Aorta (tissue), 5 donors: ENCODE measurements around the gene P4HA2. TPM values are rescaled to one million over a fixed set of nuclear protein-coding genes. Genes with fewer than 3 reads are reported as not detected.
"Not testable (repeated sequence)": the region's sequence is repeated elsewhere in the genome, so short reads cannot be mapped to it uniquely, and the experiment has no call there.

Experiments
- ATAC-seq: fragments of 200-7000 bp; cut with Tn5 transposase; one replicate; pipeline ENCODE4 v1.9.1; 2022; ENCODE audit warnings: moderate library complexity; ENCODE audit not compliant: low FRiP score
- DNase-seq, 2 donors: peaks; one replicate each; pipeline ENCODE4 v3.0.0-alpha.2; 2020
- H3K27ac ChIP-seq, 2 donors: one replicate each; pipeline ENCODE4 v1.5.1; 2013; ENCODE audit warnings: low read length in 2 of 2, mild to moderate bottlenecking in 2 of 2, moderate library complexity in 2 of 2, control low read depth in 1 of 2, inconsistent platforms in 1 of 2, low read depth in 1 of 2
- H3K27me3 ChIP-seq, 2 donors: one replicate each; pipeline ENCODE4 v1.6.1; 2013; ENCODE audit warnings: control low read depth in 1 of 2, low read length in 1 of 2, mild to moderate bottlenecking in 1 of 2, moderate library complexity in 1 of 2; ENCODE audit not compliant: insufficient read depth in 2 of 2, control insufficient read depth in 1 of 2
- H3K36me3 ChIP-seq, 2 donors: one replicate each; pipeline ENCODE4 v1.6.1; 2013; ENCODE audit warnings: control low read depth in 1 of 2, low read length in 1 of 2, mild to moderate bottlenecking in 1 of 2; ENCODE audit not compliant: insufficient read depth in 2 of 2, control insufficient read depth in 1 of 2
- H3K4me1 ChIP-seq, 2 donors: one replicate each; pipeline ENCODE4 v1.6.1; 2013; ENCODE audit warnings: low read length in 2 of 2, control low read depth in 1 of 2, mild to moderate bottlenecking in 1 of 2, moderate library complexity in 1 of 2; ENCODE audit not compliant: insufficient read depth in 2 of 2, control insufficient read depth in 1 of 2
- H3K4me3 ChIP-seq, 2 donors: one replicate each; pipeline ENCODE4 v1.5.1; 2013; ENCODE audit warnings: low read length in 2 of 2, control low read depth in 1 of 2, mild to moderate bottlenecking in 1 of 2
- H3K9me3 ChIP-seq: one replicate; pipeline ENCODE4 v1.6.1; 2013; ENCODE audit warnings: mild to moderate bottlenecking, low read length; ENCODE audit not compliant: control insufficient read depth
- WGBS, 2 donors: extraction: QIAGEN DNeasy Blood & Tissue Kit; methylation state at CpG; one replicate each; pipeline ENCODE4 v1.1.7; 2013; 5-methylcytosine and 5-hydroxymethylcytosine counted together
- intact Hi-C, 2 donors: fragments of 100-400 bp; cut with DNase I; formaldehyde crosslinking; loops; one replicate each; pipeline versions ENCODE4 v1.14.2 to v1.15.0; 2022
- polyA plus RNA-seq, 2 donors: library from polyadenylated mRNA; stranded (reverse); fragments of 200-250 nt; gene quantifications; one replicate each; pipeline ENCODE4 v1.2.3, GENCODE V29; 2013
- total RNA-seq, 2 donors: library from RNA; stranded (reverse); fragmentation: NEBNext Ultra II Directional; extraction: Animal tissue kit (Norgen Biotek cat#: 25700); gene quantifications; one replicate each; pipeline ENCODE4 v1.2.1, GENCODE V29; 2021
- donor health status: healthy with polysubstance abuse.
- donor health status: Bipolar disorder and iron deficiency.
- donor health status: DM: no; HTN: no; CAD: no.
- donor health status: DM: no; HTN: no; CAD: no.
- donor health status: DM: yes; HTN: yes; CAD: no.

P4HA2 gene
- total and polyA plus RNA-seq, 4 donors, result 19.2 to 68.1 (median 34.6) TPM

DNA sequence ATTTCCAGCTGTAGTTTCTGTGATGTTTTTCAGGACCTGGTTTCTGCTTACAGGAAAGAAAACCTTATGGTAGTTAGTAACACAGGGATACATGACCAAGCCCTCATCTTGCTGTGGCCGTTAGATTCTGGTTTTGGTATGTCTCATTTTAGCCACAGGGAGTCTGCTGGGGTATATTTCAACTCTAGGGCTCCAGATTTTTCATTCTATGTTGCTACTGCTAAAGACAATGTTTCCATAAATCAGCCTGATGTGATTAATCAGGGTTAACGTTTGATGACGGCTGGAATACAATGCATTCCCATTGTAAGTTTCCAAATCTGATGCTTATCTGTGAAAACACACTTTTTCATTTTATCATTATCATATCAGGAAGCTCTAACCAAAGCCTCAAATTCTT, 48.2 kb downstream of the P4HA2 start:
- Histone ChIP-seq H3K27me3 (no peaks in the 10 kb centered on the region), H3K4me3 (no peak overlapping the region), H3K4me1 (no peaks in the 10 kb centered on the region), H3K36me3 (no peaks in the 10 kb centered on the region), H3K27ac (no peak overlapping the region), H3K9me3 (no peaks in the 10 kb centered on the region)
- WGBS, 2 donors, result 37 to 41% methylated on average over 3 of the region's 3 CpGs
- no peak for ATAC-seq
- no peak for DNase-seq
- intact Hi-C loops, result no loop called here

DNA sequence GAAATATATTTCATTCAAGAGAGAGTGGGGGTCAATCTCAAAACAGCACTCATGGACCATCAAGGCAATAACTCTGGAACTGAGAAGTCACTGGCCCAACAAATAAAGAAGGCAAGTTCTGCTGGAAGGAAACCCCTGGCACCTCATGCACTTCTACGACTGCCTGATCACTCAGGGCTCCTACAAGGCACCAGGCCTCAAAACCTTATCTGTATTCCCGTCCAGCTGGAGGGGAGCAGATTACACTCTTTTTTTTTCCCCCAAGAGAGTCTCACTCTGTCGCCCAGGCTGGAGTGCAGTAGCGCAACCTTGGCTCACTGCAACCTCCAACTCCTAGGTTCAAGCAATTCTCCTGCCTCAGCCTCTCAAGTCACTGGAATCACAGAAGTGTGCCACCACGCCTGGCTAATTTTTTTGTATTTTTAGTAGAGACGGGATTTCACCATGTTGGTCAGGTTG, 49.9 kb downstream of the P4HA2 start:
- Histone ChIP-seq H3K27ac (no peak overlapping the region), H3K27me3 (no peaks in the 10 kb centered on the region), H3K36me3 (no peaks in the 10 kb centered on the region), H3K4me3 (no peak overlapping the region), H3K9me3 (no peaks in the 10 kb centered on the region), H3K4me1 (no peaks in the 10 kb centered on the region)
- DNase-seq (no peak), ATAC-seq (no peak)
- intact Hi-C loops, result no loop called here
- 75 to 85% methylated on average over 6 of the region's 6 CpGs for WGBS, 2 donors

DNA sequence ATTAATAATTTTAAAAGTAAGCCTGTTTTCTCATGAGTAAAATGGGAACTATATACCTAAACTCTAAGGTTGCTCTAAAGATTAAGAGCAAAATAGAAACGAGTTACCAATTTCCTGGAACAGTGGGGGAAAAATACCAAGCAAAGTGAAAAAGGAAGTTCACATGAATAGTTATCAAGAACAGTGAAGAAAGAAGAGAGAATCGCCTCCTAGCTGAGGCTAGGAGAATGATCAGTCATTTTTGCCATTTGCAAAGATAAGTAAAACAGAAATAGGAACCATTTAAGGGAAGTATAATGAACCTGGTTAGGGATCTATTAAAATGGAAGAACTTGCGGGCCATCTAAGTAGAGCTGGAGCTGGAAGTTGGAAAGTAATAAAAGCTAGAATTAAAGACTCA, 50.7 kb downstream of the P4HA2 start:
- Histone ChIP-seq H3K9me3 (no peaks in the 10 kb centered on the region), H3K4me3 (no peak overlapping the region), H3K36me3 (no peaks in the 10 kb centered on the region), H3K4me1 (no peaks in the 10 kb centered on the region), H3K27me3 (no peaks in the 10 kb centered on the region), H3K27ac (no peak overlapping the region)
- intact Hi-C loops, result no loop called here
- DNase-seq (no peak), ATAC-seq (no peak)
- WGBS, 2 donors, result 75% methylated on average over 3 of the region's 3 CpGs

DNA sequence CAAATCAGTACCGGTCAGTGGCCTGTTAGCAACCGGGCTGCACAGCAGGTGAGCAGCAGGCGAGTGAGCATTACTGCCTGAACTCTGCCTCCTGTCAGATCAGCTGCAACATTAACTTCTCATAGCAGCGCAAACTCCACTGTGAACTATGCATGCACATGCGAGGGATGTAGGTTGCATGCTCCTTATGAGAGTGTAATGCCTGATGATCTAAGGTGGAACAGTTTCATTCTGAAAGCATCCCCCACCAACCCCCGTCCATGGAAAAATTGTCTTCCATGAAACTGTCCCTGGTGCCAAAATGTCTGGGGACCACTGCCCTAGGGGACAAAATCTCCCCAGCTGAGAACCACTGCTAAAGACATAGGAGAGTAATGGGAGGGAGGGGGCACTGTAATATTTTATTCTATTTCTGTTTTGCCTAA, 51.1 kb downstream of the P4HA2 start:
- no peaks in the 10 kb centered on the region for H3K9me3 ChIP-seq
- DNase-seq (no peak), ATAC-seq (no peak)
- H3K27me3 ChIP-seq, result no peaks in the 10 kb centered on the region
- H3K4me3 ChIP-seq, result no peak overlapping the region
- H3K27ac ChIP-seq, result no peak overlapping the region
- intact Hi-C loops, result no loop called here
- 89 to 90% methylated on average over 6 of the region's 6 CpGs for WGBS, 2 donors
- no peaks in the 10 kb centered on the region for H3K36me3 ChIP-seq
- no peaks in the 10 kb centered on the region for H3K4me1 ChIP-seq

DNA sequence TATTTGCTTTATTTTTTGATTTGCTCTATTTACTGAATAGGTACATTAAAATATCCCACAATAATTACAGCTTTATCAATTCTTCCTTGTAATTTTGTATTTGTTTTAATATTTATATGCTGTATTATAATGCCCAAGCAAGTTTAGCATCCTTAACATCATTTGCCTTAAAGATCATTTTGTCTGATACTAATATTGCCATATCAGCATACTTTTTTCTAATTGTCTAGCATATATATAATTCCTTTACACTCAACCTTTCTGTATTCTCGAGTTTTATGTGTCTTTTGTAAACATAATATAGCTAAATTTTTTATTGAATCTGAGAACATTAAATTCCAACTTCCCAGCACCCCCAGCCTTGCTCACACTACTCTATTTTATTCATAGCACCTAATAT, 64.7 kb downstream of the P4HA2 start:
- no peak for ATAC-seq

DNA sequence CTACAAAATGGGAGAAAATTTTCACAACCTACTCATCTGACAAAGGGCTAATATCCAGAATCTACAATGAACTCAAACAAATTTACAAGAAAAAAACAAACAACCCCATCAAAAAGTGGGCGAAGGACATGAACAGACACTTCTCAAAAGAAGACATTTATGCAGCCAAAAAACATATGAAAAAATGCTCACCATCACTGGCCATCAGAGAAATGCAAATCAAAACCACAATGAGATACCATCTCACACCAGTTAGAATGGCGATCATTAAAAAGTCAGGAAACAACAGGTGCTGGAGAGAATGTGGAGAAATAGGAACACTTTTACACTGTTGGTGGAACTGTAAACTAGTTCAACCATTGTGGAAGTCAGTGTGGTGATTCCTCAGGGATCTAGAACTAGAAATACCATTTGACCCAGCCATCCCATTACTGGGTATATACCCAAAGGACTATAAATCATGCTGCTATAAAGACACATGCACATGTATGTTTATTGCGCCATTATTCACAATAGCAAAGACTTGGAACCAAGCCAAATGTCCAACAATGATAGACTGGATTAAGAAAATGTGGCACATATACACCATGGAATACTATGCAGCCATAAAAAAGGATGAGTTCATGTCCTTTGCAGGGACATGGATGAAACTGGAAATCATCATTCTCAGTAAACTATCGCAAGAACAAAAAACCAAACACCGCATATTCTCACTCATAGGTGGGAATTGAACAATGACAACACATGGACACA, 65.9 kb downstream of the P4HA2 start:
- WGBS, 2 donors, result 94 to 100% methylated on average over 3 to 4 of the region's 5 CpGs
- H3K27me3 ChIP-seq, H3K4me3 ChIP-seq, intact Hi-C loops, H3K9me3 ChIP-seq, H3K4me1 ChIP-seq, H3K36me3 ChIP-seq, H3K27ac ChIP-seq, ATAC-seq, DNase-seq: not testable (repeated sequence)

More for the DNA sequence above, 64.7 kb downstream of the P4HA2 start:
- no peak overlapping the region for H3K27ac ChIP-seq
- DNase-seq, result no peak
- intact Hi-C loops, result no loop called here
- H3K36me3 ChIP-seq, result no peaks in the 10 kb centered on the region
- H3K9me3 ChIP-seq, result no peaks in the 10 kb centered on the region
- no peaks in the 10 kb centered on the region for H3K4me1 ChIP-seq
- H3K4me3 ChIP-seq, result no peak overlapping the region
- no peaks in the 10 kb centered on the region for H3K27me3 ChIP-seq
- 63 to 70% methylated on average over 1 of the region's 1 CpG for WGBS, 2 donors

DNA sequence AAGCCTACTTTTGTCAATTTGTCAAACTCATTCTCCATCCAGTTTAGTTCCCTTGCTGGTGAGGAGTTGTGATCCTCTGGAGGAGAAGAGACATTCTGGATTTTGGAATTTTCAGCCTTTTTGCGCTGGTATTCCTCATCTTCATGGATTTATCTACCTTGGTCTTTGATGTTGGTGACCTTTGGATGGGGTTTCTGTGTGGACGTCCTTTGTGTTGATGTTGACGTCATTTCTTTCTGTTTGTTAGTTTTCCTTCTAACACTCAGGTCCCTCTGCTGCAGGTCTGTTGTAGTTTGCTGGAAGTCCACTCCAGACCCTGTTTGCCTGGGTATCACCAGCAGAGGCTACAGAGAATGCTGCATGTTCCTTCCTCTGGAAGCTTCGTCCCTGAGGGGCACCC, 71.2 kb downstream of the P4HA2 start:
- H3K4me1 ChIP-seq, result no peaks in the 10 kb centered on the region
- DNase-seq, result no peak
- H3K4me3 ChIP-seq, result no peak overlapping the region
- H3K36me3 ChIP-seq, result no peaks in the 10 kb centered on the region
- H3K9me3 ChIP-seq, result no peaks in the 10 kb centered on the region
- intact Hi-C loops, result no loop called here
- ATAC-seq, result no peak
- no peaks in the 10 kb centered on the region for H3K27me3 ChIP-seq
- no peak overlapping the region for H3K27ac ChIP-seq
- WGBS, 2 donors, result 92 to 97% methylated on average over 4 of the region's 4 CpGs

DNA sequence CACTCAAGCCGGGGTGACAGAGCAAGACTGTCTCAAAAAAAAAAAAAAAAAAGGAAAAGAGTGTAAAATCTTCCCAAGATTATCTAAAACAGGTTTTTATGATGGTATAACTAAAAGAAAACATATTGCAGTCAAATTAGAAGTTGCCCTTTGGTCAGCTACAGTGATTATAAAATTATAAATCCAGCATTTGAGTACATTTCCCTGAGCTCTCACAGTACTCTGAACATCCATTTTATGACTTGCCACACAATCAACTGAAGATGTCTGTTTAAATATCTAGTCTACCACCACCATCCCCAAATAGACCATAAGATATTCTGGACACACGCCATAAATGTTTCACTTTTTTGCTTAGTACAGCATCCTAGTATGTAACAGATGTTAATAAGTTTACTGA, 77.1 kb downstream of the P4HA2 start:
- Histone ChIP-seq H3K27ac (no peak overlapping the region), H3K4me1 (no peaks in the 10 kb centered on the region), H3K27me3 (no peaks in the 10 kb centered on the region), H3K4me3 (no peak overlapping the region), H3K36me3 (no peaks in the 10 kb centered on the region), H3K9me3 (no peaks in the 10 kb centered on the region)
- WGBS, 2 donors, result 87 to 97% methylated on average over 2 of the region's 2 CpGs
- DNase-seq (no peak), ATAC-seq (no peak)
- intact Hi-C loops, result no loop called here

DNA sequence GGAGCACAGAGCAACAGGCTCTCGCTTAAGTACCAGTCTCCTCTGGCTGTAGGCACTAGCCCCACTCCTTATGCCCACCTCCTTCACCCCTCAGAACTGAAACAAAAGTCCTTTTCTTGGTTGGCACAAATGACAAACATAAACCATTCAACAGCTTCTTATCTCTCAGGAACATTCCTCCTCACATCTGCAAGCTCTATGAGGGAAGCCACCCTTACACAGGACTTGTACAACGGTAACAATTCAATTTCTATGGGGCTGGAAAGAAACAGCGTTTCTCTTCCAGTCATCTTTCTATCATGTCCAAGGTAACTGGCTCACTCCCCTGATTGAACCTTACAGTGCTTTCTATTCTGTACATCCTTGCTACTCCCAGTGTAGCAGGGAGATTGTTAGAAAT, 80.0 kb downstream of the P4HA2 start:
- no peak overlapping the region for H3K27ac ChIP-seq
- H3K36me3 ChIP-seq, result no peaks in the 10 kb centered on the region
- intact Hi-C loops, result no loop called here
- DNase-seq (no peak), ATAC-seq (no peak)
- no peaks in the 10 kb centered on the region for H3K27me3 ChIP-seq
- 84 to 85% methylated on average over 3 of the region's 3 CpGs for WGBS, 2 donors
- no peaks in the 10 kb centered on the region for H3K9me3 ChIP-seq
- H3K4me3 ChIP-seq, result no peak overlapping the region
- H3K4me1 ChIP-seq, result no peaks in the 10 kb centered on the region
